Keratinocyte (primary cell): ENCODE results near the gene FOXR2. TPM values are rescaled to one million over a fixed set of nuclear protein-coding genes. Genes with fewer than 3 reads are reported as not detected.

Source experiments
- DNase-seq: peaks from one replicate; pipeline ENCODE4 v3.0.0-alpha.2; 2011; ENCODE audit warnings: low read depth, missing footprints, low spot score
- FAIRE-seq: peaks from 2 replicates; lab custom pipeline; 2011; peaks lifted over from hg19 to GRCh38; lab: Jason Lieb, UNC
- H2AFZ ChIP-seq: 2 replicates; pipeline ENCODE4 v1.6.0; 2012; ENCODE audit warnings: low read length, control low read depth, inconsistent platforms; ENCODE audit not compliant: control insufficient read depth
- H3K27ac ChIP-seq: 2 replicates; pipeline ENCODE4 v1.5.1; 2011; ENCODE audit warnings: low read length; ENCODE audit not compliant: control insufficient read depth, insufficient read depth
- H3K27me3 ChIP-seq: 3 replicates; pipeline ENCODE4 v1.6.0; 2011; ENCODE audit warnings: low read length; ENCODE audit not compliant: control insufficient read depth, insufficient read depth; ENCODE audit errors: extremely low read depth
- H3K36me3 ChIP-seq, 2 experiments: 2 replicates in 1 of 2; 3 replicates in 1 of 2; pipeline ENCODE4 v1.5.1; 2011; ENCODE audit warnings: low read length in 2 of 2, mild to moderate bottlenecking in 1 of 2; ENCODE audit not compliant: control insufficient read depth in 2 of 2, insufficient read depth in 2 of 2; ENCODE audit errors: extremely low read depth in 1 of 2
- H3K4me1 ChIP-seq: 3 replicates; pipeline ENCODE4 v1.5.1; 2011; ENCODE audit warnings: low read length; ENCODE audit not compliant: control insufficient read depth, insufficient read depth; ENCODE audit errors: extremely low read depth
- H3K4me2 ChIP-seq: 3 replicates; pipeline ENCODE4 v1.6.0; 2011; ENCODE audit warnings: low read depth, low read length; ENCODE audit not compliant: control insufficient read depth, insufficient read depth; ENCODE audit errors: extremely low read depth
- H3K4me3 ChIP-seq, 3 experiments: fragments of 200-600 bp in 1 of 3; sonication (generic) in 1 of 3; 2 replicates in 2 of 3; 3 replicates in 1 of 3; pipeline ENCODE4 v1.5.1; 2011 to 2016; ENCODE audit warnings: low read length in 3 of 3, mild to moderate bottlenecking in 3 of 3, control low read depth in 2 of 3, inconsistent platforms in 1 of 3, low read depth in 1 of 3, mixed read lengths in 1 of 3, mixed run types in 1 of 3, moderate library complexity in 1 of 3; ENCODE audit not compliant: control insufficient read depth in 2 of 3, insufficient read depth in 2 of 3; ENCODE audit errors: extremely low read depth in 1 of 3
- H3K79me2 ChIP-seq: 2 replicates; pipeline ENCODE4 v1.6.0; 2012; ENCODE audit warnings: low read length; ENCODE audit not compliant: control insufficient read depth, insufficient read depth
- H3K9ac ChIP-seq: 3 replicates; pipeline ENCODE4 v1.6.0; 2011; ENCODE audit warnings: low read length; ENCODE audit not compliant: control insufficient read depth, insufficient read depth; ENCODE audit errors: extremely low read depth
- H3K9me1 ChIP-seq: 3 replicates; pipeline ENCODE4 v1.6.0; 2011; ENCODE audit warnings: low read length; ENCODE audit not compliant: control insufficient read depth, insufficient read depth; ENCODE audit errors: extremely low read depth
- H3K9me3 ChIP-seq: 2 replicates; pipeline ENCODE4 v1.5.1; 2012; ENCODE audit warnings: low read depth, low read length; ENCODE audit not compliant: control insufficient read depth
- H4K20me1 ChIP-seq: 3 replicates; pipeline ENCODE4 v1.6.0; 2011; ENCODE audit warnings: low read length; ENCODE audit not compliant: control insufficient read depth, insufficient read depth; ENCODE audit errors: extremely low read depth
- EZH2 ChIP-seq: IDR thresholded peaks from one replicate; pipeline ENCODE4 v1.6.1; 2012; ENCODE audit warnings: inconsistent platforms, mild to moderate bottlenecking, low read length, moderate library complexity
- dilution Hi-C: fragments of 300-500 bp; cut with MboI; formaldehyde crosslinking; loops from one replicate; pipeline ENCODE4 v1.7.0; 2020; ENCODE audit warnings: low sequenced_read_pairs; ENCODE audit not compliant: extremely low pct_ligation_motif_present
- polyA plus RNA-seq, 5 experiments: library from polyadenylated mRNA; depleted of rRNA in 3 of 5; stranded (reverse) in 3 of 5; stranded (forward) in 1 of 5; unstranded in 1 of 5; fragments of >200 nt; gene quantifications; 1 replicate in 1 of 5; 2 replicates in 3 of 5; 3 replicates in 1 of 5; pipeline versions ENCODE4 v1.2.1 to v1.2.3, GENCODE V29; 2011 to 2012; ENCODE audit warnings: missing spikeins in 2 of 5, low read depth in 1 of 5, low replicate concordance in 1 of 5
- small RNA-seq, 3 experiments: library from RNA; depleted of rRNA; stranded (forward); fragments of <200 nt; gene quantifications; one replicate each; pipeline ENCODE3, GENCODE V24; 2012; ENCODE audit warnings: low read depth in 3 of 3, low replicate concordance in 1 of 3; ENCODE audit not compliant: insufficient read length in 3 of 3
- TF ChIP-seq, protein P1 (sequence below), 3 experiments: IDR thresholded peaks in 1 of 3; conservative IDR thresholded peaks in 1 of 3; optimal IDR thresholded peaks in 1 of 3; 2 replicates in 2 of 3; 3 replicates in 1 of 3; pipeline versions ENCODE3 to v1.5.1; 2011; ENCODE audit warnings: low read length in 3 of 3, mild to moderate bottlenecking in 3 of 3, moderate library complexity in 2 of 3, control low read depth in 1 of 3, inconsistent platforms in 1 of 3; ENCODE audit not compliant: insufficient read depth in 2 of 3; ENCODE audit errors: extremely low read depth in 1 of 3

The FOXR2 gene
- polyA plus RNA-seq, 1 donor (not counting 4 experiments of a cell fraction or from before 2014, with no cell fraction given) = not detected

DNA sequence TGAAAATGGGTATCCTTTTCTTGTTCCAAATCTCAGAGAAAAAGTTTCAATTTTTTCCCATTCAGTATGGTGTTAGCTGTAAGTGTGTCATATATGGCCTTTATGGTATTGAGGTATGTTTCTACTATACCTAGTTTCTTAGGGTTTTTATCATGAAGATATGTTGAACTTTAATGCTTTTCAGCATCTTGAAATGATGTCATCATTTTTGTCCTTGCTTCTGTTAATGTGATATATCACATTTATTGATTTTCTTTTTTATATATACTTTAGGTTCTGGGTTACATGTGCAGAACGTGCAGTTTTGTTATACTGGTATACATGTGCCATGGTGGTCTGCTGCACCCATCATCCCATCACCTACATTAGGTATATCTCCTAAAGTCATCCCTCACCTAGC lies 44.9 kb downstream of the FOXR2 start:
- FAIRE-seq = no peak
- no peak for DNase-seq
- Histone ChIP-seq H3K4me2 (no peak overlapping the region), H3K4me3 (no peak overlapping the region), H3K9ac (no peak overlapping the region), H2AFZ (no peak overlapping the region), H3K27ac (no peak overlapping the region), H3K9me1 (no peaks in the 10 kb centered on the region), H3K27me3 (no peaks in the 10 kb centered on the region), H3K36me3 (no peaks in the 10 kb centered on the region), H4K20me1 (no peaks in the 10 kb centered on the region), H3K4me1 (no peaks in the 10 kb centered on the region), H3K79me2 (no peaks in the 10 kb centered on the region), H3K9me3 (no peaks in the 10 kb centered on the region)
- TF ChIP-seq, protein P1, sequence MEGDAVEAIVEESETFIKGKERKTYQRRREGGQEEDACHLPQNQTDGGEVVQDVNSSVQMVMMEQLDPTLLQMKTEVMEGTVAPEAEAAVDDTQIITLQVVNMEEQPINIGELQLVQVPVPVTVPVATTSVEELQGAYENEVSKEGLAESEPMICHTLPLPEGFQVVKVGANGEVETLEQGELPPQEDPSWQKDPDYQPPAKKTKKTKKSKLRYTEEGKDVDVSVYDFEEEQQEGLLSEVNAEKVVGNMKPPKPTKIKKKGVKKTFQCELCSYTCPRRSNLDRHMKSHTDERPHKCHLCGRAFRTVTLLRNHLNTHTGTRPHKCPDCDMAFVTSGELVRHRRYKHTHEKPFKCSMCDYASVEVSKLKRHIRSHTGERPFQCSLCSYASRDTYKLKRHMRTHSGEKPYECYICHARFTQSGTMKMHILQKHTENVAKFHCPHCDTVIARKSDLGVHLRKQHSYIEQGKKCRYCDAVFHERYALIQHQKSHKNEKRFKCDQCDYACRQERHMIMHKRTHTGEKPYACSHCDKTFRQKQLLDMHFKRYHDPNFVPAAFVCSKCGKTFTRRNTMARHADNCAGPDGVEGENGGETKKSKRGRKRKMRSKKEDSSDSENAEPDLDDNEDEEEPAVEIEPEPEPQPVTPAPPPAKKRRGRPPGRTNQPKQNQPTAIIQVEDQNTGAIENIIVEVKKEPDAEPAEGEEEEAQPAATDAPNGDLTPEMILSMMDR (optimal IDR thresholded peaks at IDR 0.05 in 1 of 3, IDR thresholded peaks at IDR 0.05 in 1 of 3, conservative IDR thresholded peaks at IDR 0.05 in 1 of 3; ENCODE audit: extremely low read depth in 1 of 3, insufficient read depth in 2 of 3, low read length in 3 of 3) = no peak
- no peak for TF ChIP-seq EZH2
- dilution Hi-C loops = no loop called here

Small RNA genes lying within 50 kb of the gene (small RNA-seq; reads per million reads assigned to genes)
- gene RF00019 = 0 reads per million in 3 experiments

Other genes with a start within 250 kb of the FOXR2 start
- gene MAGEH1, start 171.3 kb upstream of the FOXR2 start, polyA plus RNA-seq = 5.8 to 6.7 TPM (median 6.2 TPM) in 3 replicates
- gene USP51, start 133.6 kb upstream of the FOXR2 start, polyA plus RNA-seq = 0.28 to 0.57 TPM (median 0.39 TPM) in 3 replicates
- 10.2 to 28.5 TPM (median 18.9 TPM) in 3 replicates for gene RRAGB, start 94.3 kb downstream of the FOXR2 start, polyA plus RNA-seq